ENCODE data around the gene ESPNL. TPM values are rescaled to one million over a fixed set of nuclear protein-coding genes. Genes with fewer than 3 reads are reported as not detected.

The ESPNL gene
- total RNA-seq, 3 donors from 2014 or later, result 0.23 to 0.63 (median 0.47) TPM

DNA sequence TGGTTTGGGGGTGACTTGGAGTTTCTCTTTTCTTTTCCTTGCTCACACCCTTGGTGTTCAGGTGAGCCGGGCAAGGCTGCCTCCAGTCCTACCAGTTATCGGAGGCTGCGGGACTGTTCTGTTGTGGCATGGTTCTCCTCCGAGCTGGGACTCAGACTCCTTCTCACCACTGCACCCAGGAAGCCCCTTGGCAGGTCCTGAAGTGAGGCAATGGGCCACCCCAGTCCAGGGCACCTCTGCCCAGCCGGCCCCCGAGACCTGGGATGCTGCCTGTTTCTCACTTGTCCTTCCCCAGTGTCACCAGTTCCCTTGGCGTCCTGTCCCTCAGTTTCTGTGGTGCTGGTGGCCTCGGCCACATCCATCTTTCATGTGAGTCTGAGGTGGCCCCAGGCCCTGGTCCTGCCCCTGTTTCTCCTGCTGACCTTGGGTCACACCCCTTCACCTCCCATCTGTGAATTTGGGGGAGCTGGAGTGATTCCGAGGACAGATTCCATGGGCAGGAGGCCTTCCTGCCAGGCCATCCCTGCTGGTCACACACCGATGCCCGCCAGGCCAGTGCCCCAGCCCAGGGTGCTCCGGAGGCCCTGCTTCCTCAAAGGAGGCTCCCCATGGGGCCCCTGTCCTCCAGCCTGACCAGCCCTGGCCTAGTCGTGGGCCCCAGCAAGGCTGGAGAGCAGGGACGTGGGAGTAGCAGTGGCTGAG lies 31.8 kb downstream of the ESPNL start:
- intact Hi-C loops (cut with DNase I, micrococcal nuclease), result no loop called here
- Histone ChIP-seq H3K36me3 (ENCODE audit: low read depth) (no peaks in the 10 kb centered on the region), H3K4me1 (ENCODE audit: low read depth) (no peaks in the 10 kb centered on the region), H3K9me3 (no peaks in the 10 kb centered on the region), H3K4me3 (no peak overlapping the region)
- DNase-seq (peak in 1 of 3 donors; percentile 15), ATAC-seq (no peak)
- TF ChIP-seq CTCF (IDR thresholded peaks at IDR 0.05), result no peak

- TF ChIP-seq CTCF (IDR thresholded peaks at IDR 0.05), result no peak
- DNase-seq, result peak in 2 of 3 donors; percentile 15 to 40
- no peaks in the 10 kb centered on the region for H3K36me3 ChIP-seq (ENCODE audit: low read depth)
- intact Hi-C loops (cut with DNase I, micrococcal nuclease), result no loop called here
- H3K4me3 ChIP-seq, result no peak overlapping the region
- H3K4me1 ChIP-seq (ENCODE audit: low read depth), result no peaks in the 10 kb centered on the region
- no peaks in the 10 kb centered on the region for H3K9me3 ChIP-seq
- no peak for ATAC-seq
These were observed 32.6 kb downstream of the ESPNL start for GRCh38 chr2:238132463-238133450.

- intact Hi-C loops (cut with DNase I, micrococcal nuclease), result no loop called here
- no peak for TF ChIP-seq CTCF (IDR thresholded peaks at IDR 0.05)
- DNase-seq, result peak in 2 of 3 donors; percentile 14 to 37
These were observed 33.6 kb downstream of the ESPNL start for GRCh38 chr2:238133499-238134392.

GRCh38 chr2:238134393-238134785 lies 34.2 kb downstream of the ESPNL start:
- ATAC-seq, result no peak
- intact Hi-C loops (cut with DNase I, micrococcal nuclease), result no loop called here
- DNase-seq, result peak in 2 of 3 donors; percentile 15 to 32
- no peak for TF ChIP-seq CTCF (IDR thresholded peaks at IDR 0.05)
- no peaks in the 10 kb centered on the region for H3K36me3 ChIP-seq (ENCODE audit: low read depth)
- H3K4me1 ChIP-seq (ENCODE audit: low read depth), result peaks cover 2% of the 10 kb centered on the region
- no peak overlapping the region for H3K4me3 ChIP-seq
- no peaks in the 10 kb centered on the region for H3K9me3 ChIP-seq

More at GRCh38 chr2:238133499-238134392, 33.6 kb downstream of the ESPNL start:
- no peak overlapping the region for H3K4me3 ChIP-seq
- H3K36me3 ChIP-seq (ENCODE audit: low read depth), result no peaks in the 10 kb centered on the region
- H3K9me3 ChIP-seq, result no peaks in the 10 kb centered on the region
- peaks cover 2% of the 10 kb centered on the region for H3K4me1 ChIP-seq (ENCODE audit: low read depth)
- no peak for ATAC-seq

DNA sequence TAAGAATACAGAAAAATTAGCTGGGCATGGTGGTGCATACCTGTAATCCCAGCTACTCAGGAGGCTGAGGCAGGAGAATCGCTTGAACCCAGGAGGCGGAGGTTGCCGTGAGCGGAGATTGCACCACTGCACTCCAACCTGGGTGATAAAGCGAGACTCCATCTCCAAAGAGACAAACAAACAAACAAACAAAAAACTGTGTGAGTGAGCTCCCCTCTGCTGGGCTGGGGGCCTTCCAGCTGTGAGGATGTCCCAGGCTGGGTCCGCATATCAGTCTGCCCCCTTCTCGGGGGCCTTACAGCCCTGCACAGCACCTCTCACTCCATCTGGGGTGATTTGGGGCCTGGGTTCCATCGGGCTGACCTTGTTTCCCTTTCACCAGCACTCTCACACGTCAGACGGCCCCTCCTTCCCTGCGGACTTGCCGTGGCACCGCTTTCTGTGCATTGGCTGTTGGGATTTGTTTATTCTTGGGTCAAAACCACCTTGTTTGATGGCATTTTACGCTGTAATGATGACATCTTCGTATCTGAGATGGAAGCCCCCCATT lies 35.5 kb downstream of the ESPNL start:
- Histone ChIP-seq H3K4me1 (ENCODE audit: low read depth) (peaks cover 2% of the 10 kb centered on the region), H3K4me3 (no peak overlapping the region), H3K9me3 (no peaks in the 10 kb centered on the region), H3K36me3 (ENCODE audit: low read depth) (no peaks in the 10 kb centered on the region)
- DNase-seq (peak in 2 of 3 donors; percentile 7 to 23), ATAC-seq (no peak)
- intact Hi-C loops (cut with DNase I, micrococcal nuclease), result no loop called here
- TF ChIP-seq CTCF (IDR thresholded peaks at IDR 0.05), result no peak

Data from mucosa of descending colon (tissue), 3 donors.